K562 (cell line): ENCODE measurements around the gene AKT1S1. TPM values are rescaled to one million over a fixed set of nuclear protein-coding genes. Genes with fewer than 3 reads are reported as not detected.

Experiments used
- ARHGAP35 ChIP-seq: fragments of 450-650 bp; IDR thresholded peaks from 2 replicates; pipeline ENCODE4 v1.6.1; 2018; ENCODE audit not compliant: partially characterized antibody
- CBFA2T2 ChIP-seq: fragments of 450-650 bp; conservative IDR thresholded peaks from 2 replicates; pipeline ENCODE4 v1.6.1; 2017; ENCODE audit warnings: mild to moderate bottlenecking
- CGGBP1 ChIP-seq: fragments of 250-450 bp; sonication (Bioruptor Pico); IDR thresholded peaks from 2 replicates; pipeline ENCODE4 v1.9.0; 2021; ENCODE audit warnings: mild to moderate bottlenecking
- DMBX1 ChIP-seq: fragments of 250-450 bp; sonication (Bioruptor Pico); IDR thresholded peaks from 2 replicates; pipeline ENCODE4 v1.8.0; 2022; ENCODE audit warnings: inconsistent platforms, mild to moderate bottlenecking, moderate library complexity, borderline replicate concordance
- E2F5 ChIP-seq: sonication (generic); formaldehyde crosslinking; IDR thresholded peaks from 2 replicates; pipeline ENCODE4 v1.8.0; 2022; ENCODE audit warnings: mild to moderate bottlenecking, missing genetic modification reagents
- ELF4 ChIP-seq: fragments of 450-650 bp; formaldehyde crosslinking; IDR thresholded peaks from 2 replicates; pipeline ENCODE4 v1.4.0; 2022; ENCODE audit warnings: missing genetic modification characterization
- EZH2 ChIP-seq: IDR thresholded peaks from 2 replicates; pipeline ENCODE4 v1.6.1; 2012; ENCODE audit warnings: low read depth, mild to moderate bottlenecking, inconsistent platforms, low read length, borderline replicate concordance
- HMG20A ChIP-seq: fragments of 450-650 bp; formaldehyde crosslinking; conservative IDR thresholded peaks from 2 replicates; pipeline ENCODE4 v1.4.0; 2020; ENCODE audit warnings: mild to moderate bottlenecking, mixed read lengths
- MCM2 ChIP-seq: fragments of 450-650 bp; IDR thresholded peaks from 2 replicates; pipeline ENCODE4 v1.6.1; 2017; ENCODE audit warnings: low read depth, mild to moderate bottlenecking
- MYBL2 ChIP-seq, 2 experiments: fragments of 450-650 bp in 1 of 2; sonication (generic) in 1 of 2; formaldehyde crosslinking in 1 of 2; IDR thresholded peaks; 2 replicates each; pipeline versions ENCODE4 v1.6.1 to v1.8.1; 2017 to 2022; ENCODE audit warnings: borderline replicate concordance in 1 of 2, inconsistent platforms in 1 of 2, low read depth in 1 of 2, mild to moderate bottlenecking in 1 of 2, missing genetic modification reagents in 1 of 2, moderate library complexity in 1 of 2
- PRMT5 ChIP-seq: sonication (generic); formaldehyde crosslinking; IDR thresholded peaks from 2 replicates; pipeline ENCODE4 v1.5.0; 2020; ENCODE audit warnings: missing genetic modification reagents
- REST ChIP-seq, 2 experiments: fragments of 450-650 bp; formaldehyde crosslinking in 1 of 2; IDR thresholded peaks; 2 replicates each; pipeline versions ENCODE4 v1.4.0 to v1.6.1; 2014 to 2020; ENCODE audit warnings: mild to moderate bottlenecking in 2 of 2, borderline replicate concordance in 1 of 2, low read depth in 1 of 2
- TCF3 ChIP-seq: sonication (generic); formaldehyde crosslinking; IDR thresholded peaks from 2 replicates; pipeline ENCODE4 v1.4.0; 2020; ENCODE audit warnings: mild to moderate bottlenecking, missing genetic modification reagents
- ZFX ChIP-seq: sonication (generic); formaldehyde crosslinking; IDR thresholded peaks from 2 replicates; pipeline ENCODE4 v1.8.0; 2022; ENCODE audit warnings: mild to moderate bottlenecking, missing genetic modification reagents, moderate library complexity
- ZNF134 ChIP-seq: fragments of 250-450 bp; sonication (Bioruptor Pico); conservative IDR thresholded peaks from 2 replicates; pipeline ENCODE4 v1.4.0; 2020
- ZNF143 ChIP-seq: sonication (generic); formaldehyde crosslinking; IDR thresholded peaks from 2 replicates; pipeline ENCODE4 v1.9.0; 2022; ENCODE audit warnings: mild to moderate bottlenecking, missing genetic modification reagents
- ZNF707 ChIP-seq: fragments of 250-450 bp; sonication (Bioruptor Pico); conservative IDR thresholded peaks from 2 replicates; pipeline ENCODE4 v1.8.0; 2022; ENCODE audit warnings: inconsistent platforms, mild to moderate bottlenecking, moderate library complexity
- ZNF717 ChIP-seq: fragments of 250-450 bp; sonication (Bioruptor Pico); IDR thresholded peaks from 2 replicates; pipeline ENCODE4 v1.5.0; 2021
- ZSCAN32 ChIP-seq: fragments of 450-650 bp; formaldehyde crosslinking; IDR thresholded peaks from 2 replicates; pipeline ENCODE4 v1.4.0; 2020; ENCODE audit warnings: mild to moderate bottlenecking, moderate library complexity
- polyA plus RNA-seq, 8 experiments: library from polyadenylated mRNA; depleted of rRNA in 4 of 8; stranded (reverse) in 5 of 8; unstranded in 3 of 8; fragments of >200 nt; fragmentation: Nextera tagmentation in 2 of 8; fragmentation: Illumina TruSeq in 1 of 8; extraction: Ambion mirVana in 2 of 8; extraction: Trizol in 1 of 8; gene quantifications; 2 replicates each; pipeline versions ENCODE4 v1.2.1 to v1.2.3, GENCODE V29; 2011 to 2014; ENCODE audit warnings: inconsistent platforms in 1 of 8, missing spikeins in 1 of 8
- total RNA-seq, 7 experiments: library from RNA; depleted of rRNA in 6 of 7; stranded (reverse); fragments of >200 nt in 6 of 7; fragmentation: Illumina TruSeq in 2 of 7; extraction: Trizol in 2 of 7; gene quantifications; 2 replicates each; pipeline versions ENCODE4 v1.2.1 to v1.2.3, GENCODE V29; 2011 to 2021; ENCODE audit warnings: low replicate concordance in 1 of 7

Gene AKT1S1
- total and polyA plus RNA-seq, 9 of the 15 experiments (the other 6 are each of a cell fraction or from before 2014, with no cell fraction given), result 1.2 to 50.3 (median 17.1) TPM

GRCh38 chr19:49866933-49867782, 10.0 kb downstream of the AKT1S1 start, which contains the start of gene PNKP (continued):
- TF ChIP-seq REST (IDR thresholded peaks at IDR 0.05; ENCODE audit: borderline replicate concordance), result peak; percentile 71
- no peak for TF ChIP-seq REST (CRISPR knock-in tag; IDR thresholded peaks at IDR 0.05; ENCODE audit: low read depth)
- no peak for TF ChIP-seq MYBL2 (IDR thresholded peaks at IDR 0.05; ENCODE audit: low read depth)
- TF ChIP-seq MYBL2 (CRISPR knock-in tag; IDR thresholded peaks at IDR 0.05; ENCODE audit: borderline replicate concordance), result no peak
- TF ChIP-seq E2F5 (CRISPR knock-in tag), result no peak; the same call in 1 of the 2 replicates
- TF ChIP-seq ARHGAP35, result no peak
- no peak for TF ChIP-seq ZNF134
- TF ChIP-seq TCF3 (CRISPR knock-in tag), result 0 out of 2 replicates have a peak, but pooled peaks have one; percentile 14
- no peak for TF ChIP-seq ZNF143 (CRISPR knock-in tag)
- no peak for TF ChIP-seq MCM2
- TF ChIP-seq CBFA2T2, result no peak
- TF ChIP-seq ZFX, result peak; percentile 46
- no peak for TF ChIP-seq ZNF717
- TF ChIP-seq PRMT5 (CRISPR knock-in tag), result no peak
- TF ChIP-seq ELF4 (CRISPR knock-in tag), result peak; percentile 39; the same call in 1 of the 2 replicates
- TF ChIP-seq DMBX1 (CRISPR knock-in tag), result no peak
- no peak for TF ChIP-seq ZSCAN32 (CRISPR knock-in tag)
- TF ChIP-seq CGGBP1, result no peak
- no peak for TF ChIP-seq EZH2
- no peak for TF ChIP-seq ZNF707 (CRISPR knock-in tag)
- TF ChIP-seq HMG20A, result no peak
